Activated naive CD8-positive, alpha-beta T cell treated with anti-CD3 and anti-CD28 coated beads, Interleukin-2, amount 10 ng/mL, durations not matched to agents 7 days and 5 days (primary cell): ENCODE results near the gene GNAT1. TPM values are rescaled to one million over a fixed set of nuclear protein-coding genes. Genes with fewer than 3 reads are reported as not detected.
A peak's percentile ranks its signal among the peaks of the same experiment; 100 is the strongest.

Source experiments
- ATAC-seq: fragments of 150-1000 bp; cut with Tn5 transposase; one replicate; pipeline ENCODE4 v1.10.0; 2021; ENCODE audit warnings: low read depth, moderate library complexity
- POLR2A ChIA-PET: fragments of 350-600 bp; sonication (Branson Sonifier 250); formaldehyde crosslinking; loops from one replicate; lab custom pipeline; 2021; ENCODE audit warnings: antibody characterized with exemption; lab: Charles Lee
- DNase-seq: peaks from one replicate; pipeline ENCODE4 v3.0.0; 2021
- H3K27ac Mint-ChIP-seq: one replicate; pipeline ENCODE4 v1.8.0; 2022; ENCODE audit warnings: mild to moderate bottlenecking, mixed read lengths
- H3K27me3 Mint-ChIP-seq: one replicate; pipeline ENCODE4 v1.8.0; 2022; ENCODE audit warnings: mild to moderate bottlenecking, moderate library complexity, mixed read lengths
- H3K36me3 Mint-ChIP-seq: one replicate; pipeline ENCODE4 v1.8.0; 2021; ENCODE audit warnings: mild to moderate bottlenecking, mixed read lengths
- H3K4me1 Mint-ChIP-seq: one replicate; pipeline ENCODE4 v1.8.0; 2021; ENCODE audit warnings: mixed read lengths
- H3K4me3 Mint-ChIP-seq: one replicate; pipeline ENCODE4 v1.8.0; 2022; ENCODE audit warnings: mild to moderate bottlenecking, moderate library complexity, mixed read lengths
- H3K9me3 Mint-ChIP-seq: one replicate; pipeline ENCODE4 v1.8.0; 2021; ENCODE audit warnings: mixed read lengths
- total RNA-seq, 2 experiments: library from RNA; stranded (reverse); gene quantifications; one replicate each; pipeline ENCODE4 v1.2.3, GENCODE V29; 2021

The GNAT1 gene
- total RNA-seq, result not detected

DNA sequence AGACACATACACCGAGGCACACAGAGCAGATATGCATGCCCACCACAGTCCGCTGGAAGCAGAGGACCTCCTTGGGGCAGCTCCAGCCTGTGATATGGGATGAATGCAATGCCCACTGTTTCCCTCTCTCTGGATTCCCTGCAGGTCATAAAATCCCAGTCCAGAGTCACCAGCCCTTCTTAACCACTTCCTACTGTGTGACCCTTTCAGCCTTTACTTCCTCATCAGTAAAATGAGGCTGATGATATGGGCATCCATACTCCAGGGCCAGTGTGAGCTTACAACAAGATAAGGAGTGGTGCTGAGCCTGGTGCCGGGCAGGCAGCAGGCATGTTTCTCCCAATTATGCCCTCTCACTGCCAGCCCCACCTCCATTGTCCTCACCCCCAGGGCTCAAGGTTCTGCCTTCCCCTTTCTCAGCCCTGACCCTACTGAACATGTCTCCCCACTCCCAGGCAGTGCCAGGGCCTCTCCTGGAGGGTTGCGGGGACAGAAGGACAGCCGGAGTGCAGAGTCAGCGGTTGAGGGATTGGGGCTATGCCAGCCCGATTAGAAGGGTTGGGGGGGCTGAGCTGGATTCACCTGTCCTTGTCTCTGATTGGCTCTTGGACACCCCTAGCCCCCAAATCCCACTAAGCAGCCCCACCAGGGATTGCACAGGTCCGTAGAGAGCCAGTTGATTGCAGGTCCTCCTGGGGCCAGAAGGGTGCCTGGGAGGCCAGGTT, at the start of gene GNAT1:
Gene GNAT1 (plus strand): TSS at position 675 of the 725 bp plus-strand sequence. CDS start 116 bp downstream, outside the sequence.
- no peak within 1 kb of the TSS for H3K27ac Mint-ChIP-seq
- H3K36me3 Mint-ChIP-seq, result no peaks in the 10 kb centered on the region
- no peak within 1 kb of the TSS for H3K4me3 Mint-ChIP-seq
- ATAC-seq, result no peak
- peaks cover 3% of the 10 kb centered on the region for H3K4me1 Mint-ChIP-seq
- H3K27me3 Mint-ChIP-seq, result peaks cover 16% of the 10 kb centered on the region
- H3K9me3 Mint-ChIP-seq, result no peaks in the 10 kb centered on the region
- POLR2A ChIA-PET, result interaction anchor here (0.6 to 0.7 kb wide), 2 partner anchors 78 to 93 kb away, joined by 3 to 4 read pairs; partner anchors contain the start of gene SEMA3B
- no peak for DNase-seq

DNA sequence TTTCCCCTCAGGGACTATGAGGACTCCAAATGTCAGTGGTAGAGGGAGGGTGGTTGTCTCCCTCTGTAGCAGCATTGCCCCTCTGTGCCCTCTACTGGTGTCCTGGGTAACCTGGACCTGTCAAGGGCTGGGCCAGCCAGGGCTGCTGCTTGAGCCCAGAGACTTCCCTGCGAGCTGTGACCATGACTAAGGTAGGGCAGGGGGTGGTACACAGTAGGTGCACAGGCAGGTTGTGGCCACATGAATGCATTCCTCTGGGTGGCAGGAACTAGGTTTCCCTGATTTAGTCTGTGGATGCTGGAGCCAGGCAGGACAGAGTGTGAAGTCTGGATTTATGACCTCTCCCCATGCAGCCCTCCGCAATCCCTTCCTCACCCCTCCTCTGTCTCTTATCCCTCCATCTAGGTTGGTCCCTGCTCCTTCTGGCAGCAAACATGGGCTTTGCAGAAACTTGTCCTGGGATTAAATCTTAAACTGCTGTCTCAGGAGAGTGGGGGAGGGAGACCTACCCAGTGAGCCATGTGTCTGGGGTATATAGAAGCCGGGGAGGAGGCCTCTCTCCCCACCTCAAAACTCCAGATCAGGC, 45.0 kb upstream of the GNAT1 start:
- POLR2A ChIA-PET, result interaction anchor here (0.7 kb wide), 1 partner anchor 1222 kb away, joined by 3 read pairs; no protein-coding TSS in a partner anchor

DNA sequence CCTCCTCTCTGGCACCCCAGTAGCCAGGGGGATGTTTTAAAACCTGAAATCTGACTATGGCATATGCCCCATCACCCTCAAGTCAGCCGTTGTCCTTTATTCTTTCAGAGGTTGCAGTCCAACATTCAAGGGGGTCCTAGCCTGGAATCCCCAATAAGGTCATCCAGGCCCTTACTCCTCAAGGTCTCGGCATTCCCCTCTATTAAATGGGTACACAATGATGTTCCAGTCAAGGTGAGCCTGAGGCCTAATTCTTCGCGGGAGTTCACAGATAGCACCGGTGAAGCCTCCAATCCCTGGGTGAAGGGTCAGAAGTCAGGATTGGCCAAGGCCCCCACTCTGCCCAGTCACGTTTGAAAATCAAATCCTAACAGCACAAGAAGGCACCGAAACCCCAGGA, 44.4 kb upstream of the GNAT1 start:
- H3K9me3 Mint-ChIP-seq, result no peaks in the 10 kb centered on the region
- H3K4me1 Mint-ChIP-seq, result no peaks in the 10 kb centered on the region
- ATAC-seq, result no peak
- no peak overlapping the region for H3K27ac Mint-ChIP-seq
- no peaks in the 10 kb centered on the region for H3K36me3 Mint-ChIP-seq
- H3K4me3 Mint-ChIP-seq, result no peak overlapping the region
- DNase-seq, result no peak
- peaks cover 5% of the 10 kb centered on the region for H3K27me3 Mint-ChIP-seq
- POLR2A ChIA-PET, result no interaction called here

More for the DNA sequence above, 45.0 kb upstream of the GNAT1 start:
- no peaks in the 10 kb centered on the region for H3K9me3 Mint-ChIP-seq
- H3K36me3 Mint-ChIP-seq, result no peaks in the 10 kb centered on the region
- no peak for ATAC-seq
- no peak overlapping the region for H3K27ac Mint-ChIP-seq
- no peak overlapping the region for H3K4me3 Mint-ChIP-seq
- no peak for DNase-seq
- peaks cover 5% of the 10 kb centered on the region for H3K27me3 Mint-ChIP-seq
- H3K4me1 Mint-ChIP-seq, result no peaks in the 10 kb centered on the region

DNA sequence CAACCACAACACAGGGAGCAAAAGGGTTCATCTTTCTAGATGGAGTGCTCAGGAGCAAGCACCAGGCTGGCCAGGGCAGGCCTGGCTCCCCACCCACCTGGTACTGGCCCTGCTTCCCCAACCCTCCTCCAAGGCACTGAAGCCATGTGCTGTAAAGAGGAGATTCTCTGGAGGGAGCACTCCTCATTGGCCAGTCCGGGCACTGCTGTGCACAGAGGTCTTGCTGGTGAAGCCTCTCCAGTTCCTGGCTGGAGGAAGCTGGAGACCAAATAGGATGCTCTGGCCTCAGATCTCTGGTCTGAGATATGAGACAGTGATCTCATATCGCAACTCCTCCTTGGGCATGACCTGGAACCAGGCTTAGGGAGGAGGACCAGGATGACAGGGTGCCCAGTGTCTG, 44.0 kb upstream of the GNAT1 start:
- DNase-seq, result no peak
- H3K4me1 Mint-ChIP-seq, result no peaks in the 10 kb centered on the region
- no peak overlapping the region for H3K4me3 Mint-ChIP-seq
- H3K36me3 Mint-ChIP-seq, result no peaks in the 10 kb centered on the region
- H3K27ac Mint-ChIP-seq, result no peak overlapping the region
- H3K9me3 Mint-ChIP-seq, result no peaks in the 10 kb centered on the region
- POLR2A ChIA-PET, result no interaction called here
- no peak for ATAC-seq
- H3K27me3 Mint-ChIP-seq, result peaks cover 7% of the 10 kb centered on the region

DNA sequence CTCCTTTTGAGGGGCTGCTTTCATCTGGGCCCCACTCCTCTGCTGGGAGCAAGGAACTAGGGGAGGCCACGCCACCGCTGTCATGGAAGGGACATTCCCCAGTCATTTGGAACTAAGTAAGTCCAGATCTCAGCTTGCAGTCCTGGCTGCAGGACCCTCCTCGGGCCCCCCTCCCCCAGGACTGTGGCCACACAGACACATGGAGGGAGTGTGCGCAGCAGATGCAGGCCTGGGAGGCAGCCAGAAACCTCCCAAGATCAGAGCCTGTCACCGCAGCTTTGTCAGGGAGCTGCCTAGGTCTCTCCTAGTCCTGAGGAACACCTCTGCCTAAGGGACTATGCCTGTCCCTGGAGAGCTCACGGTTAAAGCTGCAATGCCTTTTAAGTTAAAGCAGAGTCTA, 43.5 kb upstream of the GNAT1 start:
- DNase-seq (no peak), ATAC-seq (no peak)
- Mint-ChIP-seq H3K27ac (no peak overlapping the region), H3K27me3 (peaks cover 8% of the 10 kb centered on the region), H3K9me3 (no peaks in the 10 kb centered on the region), H3K4me3 (no peak overlapping the region), H3K4me1 (no peaks in the 10 kb centered on the region), H3K36me3 (no peaks in the 10 kb centered on the region)
- POLR2A ChIA-PET, result no interaction called here

DNA sequence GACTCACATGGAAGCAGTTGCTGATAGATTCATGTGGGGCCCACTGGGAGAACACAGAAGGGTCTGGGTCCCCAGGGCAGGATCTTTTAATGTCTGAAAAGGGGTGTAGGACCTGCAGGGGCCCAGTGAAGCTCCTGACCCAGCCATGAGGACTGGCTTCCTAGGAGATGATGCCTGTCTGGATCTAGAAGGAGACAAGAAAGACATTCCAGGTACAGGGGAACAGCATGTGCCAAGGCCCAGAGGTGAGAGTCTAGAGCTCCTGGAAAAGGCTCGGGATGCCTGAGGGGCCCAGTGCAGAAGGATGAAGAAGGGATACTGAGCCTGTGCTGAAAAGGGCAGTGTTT, 41.0 kb upstream of the GNAT1 start:
- DNase-seq (no peak), ATAC-seq (no peak)
- H3K27me3 Mint-ChIP-seq, result peaks cover 21% of the 10 kb centered on the region
- H3K9me3 Mint-ChIP-seq, result no peaks in the 10 kb centered on the region
- no peak overlapping the region for H3K27ac Mint-ChIP-seq
- no peak overlapping the region for H3K4me3 Mint-ChIP-seq
- POLR2A ChIA-PET, result interaction anchor here (0.5 kb wide), 1 partner anchor 1655 kb away, joined by 3 read pairs; no protein-coding TSS in a partner anchor
- peaks cover 6% of the 10 kb centered on the region for H3K4me1 Mint-ChIP-seq
- H3K36me3 Mint-ChIP-seq, result no peaks in the 10 kb centered on the region

DNA sequence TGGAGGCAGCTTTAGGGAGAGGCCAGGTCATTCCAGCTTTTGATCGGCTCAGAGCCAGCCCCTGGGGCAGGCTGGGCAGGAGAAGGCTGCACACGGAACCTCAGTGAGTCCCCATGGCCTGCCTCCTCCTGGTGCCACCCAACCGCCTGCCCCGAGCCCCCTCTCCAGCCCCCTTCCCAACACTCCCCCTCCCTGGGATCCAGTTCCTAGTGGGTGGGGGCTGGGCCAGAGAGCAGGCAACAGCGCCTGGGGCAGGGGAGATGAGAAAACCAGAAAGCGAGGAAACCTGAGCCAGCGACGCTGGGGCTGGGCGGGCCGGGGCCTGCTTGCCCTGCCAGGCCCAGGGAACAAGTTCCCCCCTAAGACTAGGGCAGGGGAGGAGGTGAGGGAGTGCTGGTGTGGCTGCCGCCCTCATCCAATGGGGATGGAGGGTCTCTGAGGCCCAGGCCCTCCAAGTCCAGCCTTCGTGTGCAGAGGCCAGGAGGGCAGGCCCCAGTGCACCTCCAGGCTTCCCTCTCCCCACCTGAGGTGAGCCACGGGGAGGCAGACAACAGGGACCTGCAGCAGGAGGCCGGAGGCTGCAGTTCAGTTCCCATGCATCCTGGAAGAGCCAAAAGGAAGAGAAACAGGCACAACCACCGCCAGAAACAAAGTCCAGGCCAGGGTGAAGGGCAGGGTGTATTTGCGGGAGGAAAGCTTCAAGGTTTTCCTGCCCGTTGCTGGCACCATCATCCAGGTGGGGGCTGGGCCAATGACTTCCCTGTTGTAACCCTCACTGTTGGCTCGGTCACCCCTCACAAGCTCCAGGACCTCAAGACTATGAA, 40.3 kb upstream of the GNAT1 start:
- peaks cover 8% of the 10 kb centered on the region for H3K4me1 Mint-ChIP-seq
- peaks cover 27% of the 10 kb centered on the region for H3K27me3 Mint-ChIP-seq
- no peaks in the 10 kb centered on the region for H3K36me3 Mint-ChIP-seq
- DNase-seq (no peak), ATAC-seq (no peak)
- no peak overlapping the region for H3K27ac Mint-ChIP-seq
- POLR2A ChIA-PET, result interaction anchor here (0.5 kb wide), 1 partner anchor 1656 kb away, joined by 3 read pairs; no protein-coding TSS in a partner anchor
- no peak overlapping the region for H3K4me3 Mint-ChIP-seq
- no peaks in the 10 kb centered on the region for H3K9me3 Mint-ChIP-seq

DNA sequence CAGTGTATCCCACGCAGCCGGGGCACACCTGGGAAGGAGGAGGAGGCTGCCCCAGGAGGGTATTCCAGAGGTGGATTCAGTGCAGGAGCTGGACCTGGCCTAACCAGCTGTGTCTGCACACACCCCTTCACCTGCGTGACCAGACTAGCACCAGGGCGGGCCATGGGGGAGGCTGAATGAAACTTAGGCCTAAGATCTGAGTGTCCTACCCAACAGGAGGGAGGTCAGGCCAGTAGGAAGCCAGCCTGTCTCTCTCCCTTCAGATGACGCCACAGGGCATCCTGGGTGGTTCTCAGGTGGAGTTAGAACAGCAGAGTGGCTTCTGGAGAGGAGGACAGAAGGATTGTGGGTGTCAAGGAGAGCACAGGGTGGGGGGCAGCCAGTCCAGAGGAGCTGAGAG, 39.7 kb upstream of the GNAT1 start:
- Mint-ChIP-seq H3K9me3 (no peaks in the 10 kb centered on the region), H3K27me3 (peaks cover 33% of the 10 kb centered on the region), H3K4me3 (no peak overlapping the region), H3K4me1 (peaks cover 8% of the 10 kb centered on the region), H3K36me3 (no peaks in the 10 kb centered on the region), H3K27ac (no peak overlapping the region)
- ATAC-seq, result no peak
- POLR2A ChIA-PET, result no interaction called here
- DNase-seq, result no peak

DNA sequence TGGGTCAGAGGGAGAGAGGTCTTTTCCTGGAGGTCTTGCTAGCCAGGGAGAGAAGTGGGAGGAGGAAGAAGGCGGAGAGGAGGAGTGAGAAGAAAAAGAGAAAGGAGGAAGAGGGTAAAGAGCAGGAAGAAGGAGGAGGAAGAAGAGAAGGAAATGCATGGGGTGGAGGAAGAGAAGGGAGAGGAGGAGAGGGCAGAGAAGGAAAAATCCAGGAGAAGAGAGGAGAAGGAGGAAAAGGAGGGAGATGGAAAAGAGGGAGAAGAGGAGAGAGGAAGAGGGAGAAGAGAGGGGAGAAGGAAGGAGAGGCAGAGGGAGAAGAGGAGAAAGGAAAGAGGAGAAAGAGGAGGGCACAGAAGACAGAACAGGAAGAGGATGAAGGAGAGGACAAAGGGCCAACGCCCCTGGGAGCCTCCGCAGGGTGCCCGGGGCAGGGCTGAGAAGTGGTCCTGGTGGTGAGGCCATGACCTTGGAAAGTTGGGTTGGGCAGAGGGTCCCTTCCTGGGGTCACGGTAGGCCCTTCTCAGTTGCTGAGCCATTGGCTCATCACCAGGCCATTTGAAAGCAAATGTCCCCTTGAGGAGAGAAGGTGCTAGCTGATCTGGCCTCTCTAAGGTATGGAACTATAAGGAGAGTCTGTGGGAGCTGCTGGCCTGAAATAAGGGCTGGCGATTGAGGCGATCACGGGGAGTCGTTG, 37.5 kb upstream of the GNAT1 start:
- H3K36me3 Mint-ChIP-seq, result no peaks in the 10 kb centered on the region
- no peak overlapping the region for H3K27ac Mint-ChIP-seq
- H3K9me3 Mint-ChIP-seq, result no peaks in the 10 kb centered on the region
- peaks cover 11% of the 10 kb centered on the region for H3K4me1 Mint-ChIP-seq
- DNase-seq (no peak), ATAC-seq (no peak)
- peaks cover 37% of the 10 kb centered on the region for H3K27me3 Mint-ChIP-seq
- POLR2A ChIA-PET, result no interaction called here
- peak overlapping the region; percentile 73 for H3K4me3 Mint-ChIP-seq

DNA sequence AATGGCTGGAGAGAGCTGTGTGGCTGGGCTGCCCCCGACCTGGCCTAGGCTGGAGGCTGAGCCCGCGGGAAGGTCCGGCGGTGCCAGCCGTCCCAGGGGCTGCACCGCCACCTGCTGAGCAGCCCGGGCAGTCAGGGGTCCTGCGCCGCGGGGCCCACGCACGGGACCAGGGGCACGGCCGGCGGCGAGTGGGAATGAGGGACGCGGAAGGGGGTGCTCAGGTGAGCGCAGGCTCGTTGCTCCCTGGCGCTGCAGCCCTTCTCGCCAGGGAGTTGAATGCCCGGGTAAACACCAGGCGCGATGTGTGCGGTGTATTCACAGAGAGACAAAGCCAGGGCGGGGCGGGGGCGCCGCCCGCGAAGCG, 37.0 kb upstream of the GNAT1 start:
- H3K27me3 Mint-ChIP-seq, result peaks cover 37% of the 10 kb centered on the region
- no peaks in the 10 kb centered on the region for H3K36me3 Mint-ChIP-seq
- no peak overlapping the region for H3K27ac Mint-ChIP-seq
- POLR2A ChIA-PET, result no interaction called here
- no peaks in the 10 kb centered on the region for H3K9me3 Mint-ChIP-seq
- peaks cover 11% of the 10 kb centered on the region for H3K4me1 Mint-ChIP-seq
- peak; percentile 16 for ATAC-seq
- DNase-seq, result no peak
- H3K4me3 Mint-ChIP-seq, result peak overlapping the region; percentile 73

DNA sequence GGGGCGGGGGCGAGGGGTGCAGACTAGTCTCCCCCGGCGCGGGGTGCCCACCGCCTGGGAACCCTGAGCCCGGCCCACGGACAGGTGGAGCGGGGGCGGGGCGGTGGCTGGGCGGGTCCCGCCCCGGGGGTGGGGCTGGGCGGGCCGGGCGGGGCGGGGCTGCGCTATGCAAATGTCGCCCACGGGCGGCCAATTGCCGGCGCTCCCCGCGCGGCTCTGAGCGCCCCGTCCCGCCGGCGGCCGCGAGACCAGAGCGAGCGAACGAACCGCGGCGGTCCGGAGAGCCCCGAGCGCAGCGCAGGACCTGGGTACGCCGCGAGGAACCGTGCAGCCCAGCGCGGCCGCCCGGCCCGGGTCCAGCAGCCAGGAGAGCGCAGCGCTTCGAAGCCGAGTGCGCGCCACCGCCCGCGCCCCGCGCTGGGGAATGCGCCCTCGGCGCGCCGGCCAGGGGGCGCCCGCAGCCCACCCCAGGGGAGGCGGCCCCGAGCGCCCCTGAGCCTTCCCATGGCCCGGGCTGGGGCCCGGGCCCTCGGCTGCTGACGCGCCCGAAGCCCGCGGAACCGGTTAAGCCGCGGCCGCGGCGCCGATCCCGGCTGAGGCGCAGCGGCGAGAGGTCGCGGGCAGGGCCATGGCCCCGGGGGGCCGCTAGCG, 36.4 kb upstream of the GNAT1 start, which contains the start of gene SEMA3F:
Gene SEMA3F (plus strand): TSS at position 485 of the 651 bp plus-strand sequence. CDS start 4,299 bp downstream, outside the sequence.
- Mint-ChIP-seq H3K36me3 (no peaks in the 10 kb centered on the region), H3K27me3 (peaks cover 37% of the 10 kb centered on the region), H3K4me3 (peak within 1 kb of the TSS; percentile 73), H3K4me1 (peaks cover 11% of the 10 kb centered on the region), H3K9me3 (no peaks in the 10 kb centered on the region), H3K27ac (no peak within 1 kb of the TSS)
- DNase-seq (peak; percentile 81), ATAC-seq (peak; percentile 93)
- POLR2A ChIA-PET, result no interaction called here

DNA sequence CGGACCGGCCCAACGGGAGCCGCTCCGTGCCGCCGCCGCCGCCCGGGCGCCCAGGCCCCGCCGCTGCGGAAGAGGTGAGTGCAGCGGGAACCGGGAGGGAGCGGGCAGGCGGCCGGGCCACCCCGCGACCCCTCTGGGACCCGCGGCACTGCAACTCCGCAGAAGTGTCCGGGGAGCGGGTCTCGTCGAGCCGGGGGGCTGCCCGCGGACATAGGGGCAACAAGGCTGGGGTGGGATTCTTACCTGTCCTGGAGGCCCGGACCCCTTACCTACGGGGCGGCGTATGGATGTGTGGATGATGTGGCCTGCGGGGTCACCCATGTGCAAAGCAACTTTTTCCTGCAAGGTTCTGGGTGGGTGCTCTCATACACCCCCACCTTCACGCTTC, 35.9 kb upstream of the GNAT1 start:
- POLR2A ChIA-PET, result no interaction called here
- no peak for ATAC-seq

More for the DNA sequence above, 35.9 kb upstream of the GNAT1 start:
- Mint-ChIP-seq H3K36me3 (no peaks in the 10 kb centered on the region), H3K27me3 (peaks cover 37% of the 10 kb centered on the region), H3K4me1 (peaks cover 11% of the 10 kb centered on the region), H3K9me3 (no peaks in the 10 kb centered on the region), H3K27ac (no peak overlapping the region), H3K4me3 (peak overlapping the region; percentile 50)
- no peak for DNase-seq
